A673 (cell line): ENCODE data around the gene SEMA6A.

Experiments
- EZH2 ChIP-seq: fragments of 200-600 bp; sonication (generic); IDR thresholded peaks from 2 replicates; pipeline ENCODE4 v1.6.1; 2017; ENCODE audit warnings: borderline replicate concordance, low read depth, mild to moderate bottlenecking, mixed read lengths, antibody characterized with exemption, low read length; ENCODE audit not compliant: poor library complexity, severe bottlenecking
- TF ChIP-seq, protein P1 (sequence below): fragments of 300-800, 200-600 bp; sonication (generic); conservative IDR thresholded peaks from 2 replicates; pipeline ENCODE4 v1.5.1; 2017; ENCODE audit warnings: low read depth, mild to moderate bottlenecking, antibody characterized with exemption, low read length, moderate library complexity, mixed read lengths

DNA sequence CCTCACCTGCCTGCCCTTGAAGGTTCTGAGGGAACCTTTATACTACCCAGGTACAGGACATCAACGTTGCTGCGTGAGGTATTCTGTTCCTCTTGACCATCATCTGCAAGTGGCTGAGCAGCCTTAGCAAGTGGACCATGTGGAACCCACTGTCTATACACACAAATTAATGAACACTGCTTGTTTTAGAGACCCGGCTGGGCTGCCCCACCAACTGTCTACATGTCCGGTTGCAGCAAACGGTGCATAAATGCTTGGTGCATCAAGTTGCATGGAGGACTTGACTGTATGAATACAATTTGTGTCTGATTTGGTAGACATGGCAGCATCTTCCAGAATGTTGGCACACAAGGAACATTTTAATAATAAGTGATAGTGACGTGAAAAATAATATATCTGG, 65.8 kb downstream of the SEMA6A start:
- TF ChIP-seq, protein P1, sequence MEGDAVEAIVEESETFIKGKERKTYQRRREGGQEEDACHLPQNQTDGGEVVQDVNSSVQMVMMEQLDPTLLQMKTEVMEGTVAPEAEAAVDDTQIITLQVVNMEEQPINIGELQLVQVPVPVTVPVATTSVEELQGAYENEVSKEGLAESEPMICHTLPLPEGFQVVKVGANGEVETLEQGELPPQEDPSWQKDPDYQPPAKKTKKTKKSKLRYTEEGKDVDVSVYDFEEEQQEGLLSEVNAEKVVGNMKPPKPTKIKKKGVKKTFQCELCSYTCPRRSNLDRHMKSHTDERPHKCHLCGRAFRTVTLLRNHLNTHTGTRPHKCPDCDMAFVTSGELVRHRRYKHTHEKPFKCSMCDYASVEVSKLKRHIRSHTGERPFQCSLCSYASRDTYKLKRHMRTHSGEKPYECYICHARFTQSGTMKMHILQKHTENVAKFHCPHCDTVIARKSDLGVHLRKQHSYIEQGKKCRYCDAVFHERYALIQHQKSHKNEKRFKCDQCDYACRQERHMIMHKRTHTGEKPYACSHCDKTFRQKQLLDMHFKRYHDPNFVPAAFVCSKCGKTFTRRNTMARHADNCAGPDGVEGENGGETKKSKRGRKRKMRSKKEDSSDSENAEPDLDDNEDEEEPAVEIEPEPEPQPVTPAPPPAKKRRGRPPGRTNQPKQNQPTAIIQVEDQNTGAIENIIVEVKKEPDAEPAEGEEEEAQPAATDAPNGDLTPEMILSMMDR, result no peak
- TF ChIP-seq EZH2, result no peak
